ENCODE measurements around the gene NUAK1. TPM values are rescaled to one million over a fixed set of nuclear protein-coding genes. Genes with fewer than 3 reads are reported as not detected.

Gene NUAK1
- total RNA-seq, 4 donors from 2014 or later, result 1.1 to 5.1 (median 2.3) TPM

DNA sequence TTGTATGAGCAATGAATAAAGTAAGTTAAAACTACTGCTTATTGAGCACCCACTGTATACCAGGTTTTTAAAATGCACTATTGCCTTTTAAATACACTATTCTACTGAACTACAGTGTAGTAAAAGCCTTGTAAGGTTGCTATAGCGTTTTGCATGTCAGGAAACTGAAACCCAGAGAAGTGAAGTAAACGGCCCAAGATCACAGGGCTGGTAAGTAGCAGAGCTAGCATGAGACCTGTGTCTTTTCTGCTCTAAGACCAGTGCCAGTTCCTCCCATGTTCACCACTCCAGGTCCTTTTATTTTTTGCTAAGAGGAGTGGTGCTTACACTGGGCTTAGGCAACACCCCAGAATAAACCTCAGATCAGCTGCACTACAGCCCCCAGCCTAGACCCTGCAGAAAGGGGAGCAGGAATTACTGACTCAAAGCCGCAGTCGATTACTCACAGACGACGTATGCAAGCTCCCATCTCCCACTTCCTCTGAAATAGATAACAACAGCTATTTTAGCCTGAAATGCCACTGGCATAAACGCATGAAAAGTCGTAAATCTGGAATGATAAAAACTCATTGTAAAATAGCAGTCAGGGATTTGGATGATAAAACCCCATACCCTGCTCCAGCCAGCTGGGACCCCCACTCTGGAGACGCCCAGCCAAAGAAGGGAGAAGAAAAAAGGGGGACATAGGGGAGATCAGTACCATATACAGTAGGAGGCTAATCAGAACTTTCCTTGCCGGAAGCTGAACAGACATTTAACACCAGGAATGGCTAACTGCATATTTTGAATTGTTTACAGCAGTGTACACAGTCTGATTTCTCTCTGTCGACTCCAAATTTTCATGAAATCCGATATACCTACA is 108.3 kb downstream of the NUAK1 start:
- no peak for DNase-seq
- Histone ChIP-seq H3K9me3 (no peaks in the 10 kb centered on the region), H3K4me3 (no peak overlapping the region), H3K27me3 (peaks cover 0 to 32% (median 0%) of the 10 kb centered on the region in 4 donors), H3K4me1 (no peaks in the 10 kb centered on the region), H3K27ac (no peak overlapping the region), H3K36me3 (no peaks in the 10 kb centered on the region)
- WGBS, 2 donors, result 76 to 78% methylated on average over 12 of the region's 12 CpGs
- intact Hi-C loops (cut with DNase I), result no loop called here
- TF ChIP-seq, protein P1, sequence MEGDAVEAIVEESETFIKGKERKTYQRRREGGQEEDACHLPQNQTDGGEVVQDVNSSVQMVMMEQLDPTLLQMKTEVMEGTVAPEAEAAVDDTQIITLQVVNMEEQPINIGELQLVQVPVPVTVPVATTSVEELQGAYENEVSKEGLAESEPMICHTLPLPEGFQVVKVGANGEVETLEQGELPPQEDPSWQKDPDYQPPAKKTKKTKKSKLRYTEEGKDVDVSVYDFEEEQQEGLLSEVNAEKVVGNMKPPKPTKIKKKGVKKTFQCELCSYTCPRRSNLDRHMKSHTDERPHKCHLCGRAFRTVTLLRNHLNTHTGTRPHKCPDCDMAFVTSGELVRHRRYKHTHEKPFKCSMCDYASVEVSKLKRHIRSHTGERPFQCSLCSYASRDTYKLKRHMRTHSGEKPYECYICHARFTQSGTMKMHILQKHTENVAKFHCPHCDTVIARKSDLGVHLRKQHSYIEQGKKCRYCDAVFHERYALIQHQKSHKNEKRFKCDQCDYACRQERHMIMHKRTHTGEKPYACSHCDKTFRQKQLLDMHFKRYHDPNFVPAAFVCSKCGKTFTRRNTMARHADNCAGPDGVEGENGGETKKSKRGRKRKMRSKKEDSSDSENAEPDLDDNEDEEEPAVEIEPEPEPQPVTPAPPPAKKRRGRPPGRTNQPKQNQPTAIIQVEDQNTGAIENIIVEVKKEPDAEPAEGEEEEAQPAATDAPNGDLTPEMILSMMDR (IDR thresholded peaks at IDR 0.05), result no peak
- TF ChIP-seq POLR2A (IDR thresholded peaks at IDR 0.05), result no peak

- TF ChIP-seq POLR2A (IDR thresholded peaks at IDR 0.05), result no peak
- TF ChIP-seq, protein P1 (IDR thresholded peaks at IDR 0.05), result no peak
- no peaks in the 10 kb centered on the region for H3K36me3 ChIP-seq
- DNase-seq, result no peak
- H3K4me3 ChIP-seq, result no peak overlapping the region
- H3K27me3 ChIP-seq, result peaks cover 0 to 32% (median 0%) of the 10 kb centered on the region in 4 donors
- intact Hi-C loops (cut with DNase I), result no loop called here
- no peak overlapping the region for H3K27ac ChIP-seq
- no peaks in the 10 kb centered on the region for H3K9me3 ChIP-seq
- WGBS, 2 donors, result 81 to 92% methylated on average over 1 of the region's 1 CpG
- no peaks in the 10 kb centered on the region for H3K4me1 ChIP-seq
Observed at GRCh38 chr12:106029532-106029931, 109.2 kb downstream of the NUAK1 start.

- Histone ChIP-seq H3K27me3 (peaks cover 0 to 29% (median 0%) of the 10 kb centered on the region in 4 donors), H3K36me3 (no peaks in the 10 kb centered on the region), H3K27ac (no peak overlapping the region), H3K9me3 (no peaks in the 10 kb centered on the region), H3K4me1 (no peaks in the 10 kb centered on the region), H3K4me3 (no peak overlapping the region)
- no peak for TF ChIP-seq POLR2A (IDR thresholded peaks at IDR 0.05)
- TF ChIP-seq, protein P1 (IDR thresholded peaks at IDR 0.05), result no peak
- no peak for DNase-seq
- 80 to 83% methylated on average over 6 of the region's 6 CpGs for WGBS, 2 donors
- intact Hi-C loops (cut with DNase I), result no loop called here
Observed at GRCh38 chr12:106027911-106028310, 110.8 kb downstream of the NUAK1 start.

GRCh38 chr12:106027286-106027685 is 111.5 kb downstream of the NUAK1 start:
- no peaks in the 10 kb centered on the region for H3K36me3 ChIP-seq
- DNase-seq, result no peak
- no peaks in the 10 kb centered on the region for H3K9me3 ChIP-seq
- no peak overlapping the region for H3K27ac ChIP-seq
- H3K4me1 ChIP-seq, result no peaks in the 10 kb centered on the region
- peaks cover 0 to 23% (median 0%) of the 10 kb centered on the region in 4 donors for H3K27me3 ChIP-seq
- WGBS, 2 donors, result 85% methylated on average over 5 of the region's 5 CpGs
- TF ChIP-seq, protein P1 (IDR thresholded peaks at IDR 0.05), result no peak
- no peak for TF ChIP-seq POLR2A (IDR thresholded peaks at IDR 0.05)
- intact Hi-C loops (cut with DNase I), result no loop called here
- H3K4me3 ChIP-seq, result no peak overlapping the region

DNA sequence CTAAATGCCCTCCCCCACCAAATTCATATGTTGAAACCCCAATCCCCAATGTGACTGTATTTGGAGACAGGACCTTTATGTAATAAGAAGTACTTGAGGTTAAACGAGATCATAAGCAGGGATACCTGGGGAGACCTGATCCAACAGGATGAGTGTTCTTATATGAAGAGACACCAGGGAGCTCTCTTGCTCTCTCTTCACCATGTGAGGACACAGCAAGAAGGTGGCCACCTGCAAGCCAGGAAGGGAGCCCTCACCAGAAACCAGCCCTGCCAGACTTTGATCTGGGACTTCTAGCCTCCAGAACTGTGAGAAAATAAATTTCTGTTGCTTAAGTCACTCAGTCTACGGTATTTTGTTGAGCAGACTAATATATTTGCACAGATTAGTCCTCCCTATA is 113.6 kb downstream of the NUAK1 start:
- TF ChIP-seq, protein P1 (IDR thresholded peaks at IDR 0.05), result no peak
- no peak for TF ChIP-seq POLR2A (IDR thresholded peaks at IDR 0.05)
- H3K4me3 ChIP-seq, result no peak overlapping the region
- intact Hi-C loops (cut with DNase I), result no loop called here

More for the DNA sequence above, 113.6 kb downstream of the NUAK1 start:
- no peak for DNase-seq
- peaks cover 0 to 9% (median 0%) of the 10 kb centered on the region in 4 donors for H3K27me3 ChIP-seq
- 80 to 83% methylated on average over 2 of the region's 2 CpGs for WGBS, 2 donors
- H3K27ac ChIP-seq, result no peak overlapping the region
- no peaks in the 10 kb centered on the region for H3K4me1 ChIP-seq
- H3K36me3 ChIP-seq, result no peaks in the 10 kb centered on the region
- no peaks in the 10 kb centered on the region for H3K9me3 ChIP-seq

Measured in esophagus squamous epithelium (tissue), 5 donors.